HG03565 (cell line): Measurements from ENCODE around the gene SHE.

Experiments
- ATAC-seq: cut with Tn5 transposase; IDR thresholded peaks from one replicate; pipeline ENCODE4 v1.9.1; 2021; ENCODE audit warnings: mild to moderate bottlenecking, moderate library complexity; ENCODE audit not compliant: unreplicated experiment

The SHE gene

GRCh38 chr1:154481053-154481452 is 21.2 kb downstream of the SHE start:
- no peak for ATAC-seq

DNA sequence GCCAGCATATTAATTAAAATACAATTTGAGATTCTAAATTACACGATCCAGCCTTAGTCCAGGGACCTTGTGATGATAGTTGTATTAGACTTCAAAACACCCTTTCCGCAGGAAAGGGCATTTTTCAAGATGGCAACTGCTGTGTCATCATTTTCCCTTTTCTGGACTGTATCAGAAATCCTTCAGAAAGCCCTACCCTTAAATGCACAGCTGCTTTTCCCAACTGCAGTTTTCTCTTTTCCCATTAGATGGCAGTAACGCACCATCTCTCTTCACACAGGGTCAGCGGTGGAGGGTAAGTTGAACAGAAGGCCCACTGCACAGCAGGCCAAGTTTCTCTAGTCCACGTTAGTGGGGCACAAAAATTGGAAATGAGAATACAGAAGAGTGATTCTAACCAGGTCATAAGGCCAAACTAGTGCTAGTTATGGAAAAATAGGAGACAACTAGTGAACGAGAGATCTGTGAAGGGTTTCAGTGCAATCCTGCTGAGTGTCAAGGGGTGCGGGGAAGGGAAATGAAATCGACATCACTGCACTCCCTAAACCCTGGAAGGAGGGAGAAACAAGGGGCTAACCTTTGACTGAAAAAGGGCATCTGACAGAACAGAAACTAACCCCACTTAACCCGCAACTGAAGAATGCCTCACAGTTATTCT is 22.3 kb downstream of the SHE start:
- peak; percentile 43 for ATAC-seq

- no peak for ATAC-seq
Observed at GRCh38 chr1:154478639-154479038, 23.6 kb downstream of the SHE start.

DNA sequence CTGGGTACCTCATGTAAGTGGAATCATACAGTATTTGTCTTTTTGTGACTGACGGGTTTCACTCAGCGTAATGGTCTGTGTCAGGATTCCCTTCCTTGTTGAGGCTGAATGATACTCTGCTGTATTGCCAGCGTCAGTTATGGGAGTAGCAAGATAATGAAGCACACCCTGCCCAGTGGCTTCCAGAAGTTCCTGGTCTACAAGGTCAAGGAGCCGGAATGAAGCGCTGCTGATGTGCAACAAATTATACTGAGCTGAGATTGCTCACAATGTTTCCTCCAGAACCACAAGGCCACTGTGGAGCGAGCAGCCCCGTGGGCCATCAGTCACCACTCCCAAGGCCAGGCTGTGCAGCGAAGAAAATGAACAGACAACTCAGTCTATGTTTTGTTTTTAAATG is 24.2 kb downstream of the SHE start:
- ATAC-seq: no peak

DNA sequence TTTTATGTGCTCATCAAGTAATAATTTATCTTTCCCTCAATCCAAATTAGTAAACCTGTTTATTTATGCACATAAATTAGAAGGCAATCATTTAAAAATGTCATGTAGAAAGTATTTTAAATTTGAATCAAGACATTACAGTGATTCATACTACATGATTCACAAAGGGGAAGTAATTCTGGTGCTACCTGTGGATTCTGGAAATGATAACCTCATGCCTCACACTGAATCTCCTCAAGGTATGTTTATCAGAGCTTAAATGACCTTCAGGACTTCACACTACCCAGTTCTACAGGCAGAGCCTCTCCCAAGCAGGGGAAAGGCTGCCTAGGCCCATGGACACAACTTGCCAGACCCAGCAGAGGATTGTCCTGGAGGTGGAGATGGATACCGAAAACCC is 25.4 kb downstream of the SHE start:
- no peak for ATAC-seq

DNA sequence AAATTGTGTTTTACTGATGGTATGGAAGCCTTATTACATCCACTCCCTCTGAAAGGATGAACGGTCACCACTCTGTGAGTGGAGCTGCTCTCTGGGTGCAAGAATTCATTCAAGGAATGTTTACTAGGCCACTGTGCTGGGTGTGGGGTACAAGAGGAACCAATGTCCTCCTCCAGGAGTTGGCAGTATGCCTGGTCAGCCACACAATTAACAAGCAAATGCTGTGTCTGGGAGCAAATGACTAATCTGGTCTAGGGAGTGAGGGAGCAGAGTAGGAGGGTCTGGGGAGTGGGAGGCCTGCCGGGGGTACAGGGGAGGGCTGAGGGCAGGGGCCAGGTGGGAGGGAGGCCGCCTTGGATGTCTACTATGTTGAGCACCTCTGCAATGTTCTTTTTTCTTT is 27.4 kb downstream of the SHE start:
- ATAC-seq: no peak

- no peak for ATAC-seq
Observed at GRCh38 chr1:154471304-154471703, 30.9 kb downstream of the SHE start.

DNA sequence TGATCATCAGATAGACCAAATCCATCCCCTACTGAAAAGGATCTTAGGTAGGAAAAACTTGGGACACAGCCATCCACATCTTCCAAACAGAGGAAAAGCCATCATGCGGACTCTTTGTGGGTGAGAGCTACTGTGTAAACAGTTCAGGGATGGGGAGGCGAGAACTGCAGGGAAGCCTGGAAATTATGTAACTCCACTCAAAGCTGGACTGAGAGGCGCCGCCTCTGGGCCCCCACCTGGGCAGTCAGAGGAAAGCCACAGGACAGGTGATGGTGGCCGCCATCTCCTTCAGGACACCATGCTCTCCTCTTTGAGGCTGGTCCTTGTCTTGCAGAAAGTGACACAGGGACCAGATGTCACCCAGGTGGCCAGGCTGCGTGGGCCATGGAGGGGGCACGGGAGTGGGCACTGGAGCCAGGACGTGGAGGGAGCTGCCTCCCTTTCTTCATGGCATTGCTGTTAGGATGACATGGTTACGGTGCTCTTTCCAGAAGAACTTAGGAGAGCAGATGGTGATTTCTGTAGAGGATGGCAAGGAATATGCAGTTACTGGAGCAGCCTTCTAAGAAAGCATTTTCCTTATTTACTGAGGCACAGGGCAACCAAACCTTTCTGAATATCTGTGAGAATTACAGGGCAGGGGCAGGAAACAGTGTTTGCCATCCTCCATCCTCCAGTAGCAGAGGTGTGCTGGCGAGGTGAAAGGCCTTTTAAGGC is 32.2 kb downstream of the SHE start:
- ATAC-seq: no peak

DNA sequence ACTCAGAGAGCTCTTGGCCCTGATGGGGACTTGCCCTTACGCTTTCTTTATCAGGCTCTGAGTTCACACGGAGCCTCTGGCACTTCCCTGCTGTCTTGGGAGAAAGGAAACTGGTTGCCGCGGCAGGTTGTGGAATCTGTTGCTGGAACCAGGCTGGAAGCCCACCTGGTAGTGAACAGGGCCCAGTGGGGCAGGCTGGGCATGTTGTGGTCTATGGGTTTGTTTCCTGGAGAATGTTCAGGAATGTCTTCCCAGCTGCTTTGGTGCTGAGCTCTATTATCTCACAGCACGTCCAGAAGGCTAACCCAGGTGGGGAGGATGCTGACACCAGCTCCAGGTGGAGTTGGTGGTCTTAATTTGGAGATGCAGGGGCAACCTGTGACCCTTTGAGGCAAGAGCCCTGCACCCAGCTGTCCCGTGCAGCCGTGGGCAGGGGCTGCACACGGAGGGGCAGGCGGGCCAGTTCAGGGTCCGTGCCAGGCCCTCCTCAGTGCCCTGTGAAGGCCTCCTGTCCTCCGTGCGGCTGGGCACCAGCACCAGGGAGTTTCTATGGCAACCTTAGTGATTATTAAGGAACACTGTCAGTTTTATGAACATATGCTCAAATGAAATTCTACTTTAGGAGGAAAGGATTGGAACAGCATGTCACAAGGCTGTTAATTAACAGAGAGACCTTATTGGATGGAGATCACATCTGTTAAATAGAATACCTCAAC is 33.5 kb downstream of the SHE start:
- no peak for ATAC-seq

GRCh38 chr1:154467434-154468102 is 34.6 kb downstream of the SHE start:
- no peak for ATAC-seq

- no peak for ATAC-seq
Observed at GRCh38 chr1:154466921-154467417, 35.2 kb downstream of the SHE start.

- no peak for ATAC-seq
Observed at GRCh38 chr1:154466206-154466605, 36.0 kb downstream of the SHE start.

DNA sequence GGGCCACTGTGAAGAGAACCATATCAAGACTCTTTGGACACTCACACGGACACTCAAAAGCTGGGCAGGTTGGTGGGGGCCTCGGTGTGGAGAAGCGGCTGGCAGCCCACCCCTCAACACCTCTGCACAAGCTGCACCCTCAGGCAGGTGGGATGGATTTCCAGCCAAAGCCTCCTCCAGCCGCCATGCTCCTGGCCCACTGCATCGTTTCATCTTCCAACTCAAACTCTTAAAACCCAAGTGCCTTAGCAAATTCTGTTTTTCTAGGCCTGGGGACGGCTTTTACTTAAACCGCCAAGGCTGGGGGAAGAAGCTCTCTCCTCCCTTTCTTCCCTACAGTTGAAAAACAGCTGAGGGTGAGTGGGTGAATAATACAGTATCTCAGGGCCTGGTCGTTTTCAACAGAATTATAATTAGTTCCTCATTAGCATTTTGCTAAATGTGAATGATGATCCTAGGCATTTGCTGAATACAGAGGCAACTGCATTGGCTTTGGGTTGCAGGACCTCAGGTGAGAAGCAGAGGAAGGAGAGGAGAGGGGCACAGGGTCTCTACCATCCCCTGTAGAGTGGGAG is 36.5 kb downstream of the SHE start:
- ATAC-seq: no peak

- no peak for ATAC-seq
Observed at GRCh38 chr1:154463512-154463990, 38.7 kb downstream of the SHE start.

DNA sequence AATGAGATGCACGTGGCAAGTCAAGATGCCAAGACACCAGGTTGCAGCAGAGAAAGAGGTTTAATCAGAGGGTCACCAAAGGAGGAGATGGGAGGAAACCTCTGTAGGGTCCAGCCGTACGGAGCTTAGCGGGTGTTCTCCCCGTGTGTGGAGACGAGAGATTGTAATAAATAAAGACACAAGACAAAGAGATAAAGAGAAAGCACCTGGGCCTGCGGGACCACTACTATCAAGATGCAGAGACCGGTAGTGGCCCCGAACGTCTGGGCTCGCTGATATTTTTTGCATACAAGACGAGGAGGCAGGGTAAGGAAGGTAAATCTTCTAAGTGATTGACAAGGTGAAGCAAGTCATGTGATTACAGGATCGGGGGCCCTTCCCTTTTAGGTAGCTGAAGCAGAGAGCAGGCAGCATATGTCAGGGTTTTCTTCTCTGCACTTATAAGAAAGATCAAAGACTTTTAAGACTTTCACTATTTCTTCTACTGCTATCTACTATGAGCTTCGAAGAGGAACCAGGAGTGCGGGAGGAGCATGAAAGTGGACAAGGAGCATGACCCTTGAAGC is 41.4 kb downstream of the SHE start:
- no peak for ATAC-seq

GRCh38 chr1:154459080-154459479 is 43.1 kb downstream of the SHE start:
- ATAC-seq: no peak

- ATAC-seq: no peak
Observed at GRCh38 chr1:154456631-154457030, 45.6 kb downstream of the SHE start.

DNA sequence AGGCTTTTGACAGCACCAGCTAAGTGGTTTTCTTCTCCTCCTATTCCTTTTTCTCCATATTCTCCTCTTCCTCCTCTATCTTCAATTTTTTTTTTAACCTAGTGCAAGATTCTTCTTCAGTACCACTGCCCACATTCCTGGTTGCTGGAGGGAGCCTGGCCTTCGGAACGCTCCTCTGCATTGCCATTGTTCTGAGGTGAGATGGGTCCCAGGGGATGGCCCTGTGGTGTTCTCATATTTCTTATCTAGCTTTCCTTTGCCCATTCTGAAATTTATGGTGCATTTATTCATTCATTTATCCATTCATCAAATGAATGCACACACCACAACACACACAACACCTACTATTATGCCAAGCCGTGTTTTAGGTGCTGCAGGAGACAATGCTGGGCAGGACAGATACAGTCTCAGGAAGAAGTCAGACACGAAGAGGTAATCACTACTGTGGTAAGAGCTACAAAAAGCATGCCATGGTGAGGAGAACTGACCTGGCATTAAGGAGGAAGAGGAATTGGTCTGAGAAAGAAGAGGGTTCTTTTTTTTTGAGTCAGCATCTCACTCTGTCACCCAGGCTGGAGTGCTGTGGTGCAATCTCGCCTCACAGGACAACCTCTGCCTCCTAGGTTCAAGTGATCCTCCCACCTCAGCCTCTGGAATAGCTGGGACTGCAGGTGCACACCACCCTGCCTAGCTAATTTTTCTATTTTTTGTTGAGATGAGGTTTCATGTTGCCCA is 47.7 kb downstream of the SHE start:
- no peak for ATAC-seq

DNA sequence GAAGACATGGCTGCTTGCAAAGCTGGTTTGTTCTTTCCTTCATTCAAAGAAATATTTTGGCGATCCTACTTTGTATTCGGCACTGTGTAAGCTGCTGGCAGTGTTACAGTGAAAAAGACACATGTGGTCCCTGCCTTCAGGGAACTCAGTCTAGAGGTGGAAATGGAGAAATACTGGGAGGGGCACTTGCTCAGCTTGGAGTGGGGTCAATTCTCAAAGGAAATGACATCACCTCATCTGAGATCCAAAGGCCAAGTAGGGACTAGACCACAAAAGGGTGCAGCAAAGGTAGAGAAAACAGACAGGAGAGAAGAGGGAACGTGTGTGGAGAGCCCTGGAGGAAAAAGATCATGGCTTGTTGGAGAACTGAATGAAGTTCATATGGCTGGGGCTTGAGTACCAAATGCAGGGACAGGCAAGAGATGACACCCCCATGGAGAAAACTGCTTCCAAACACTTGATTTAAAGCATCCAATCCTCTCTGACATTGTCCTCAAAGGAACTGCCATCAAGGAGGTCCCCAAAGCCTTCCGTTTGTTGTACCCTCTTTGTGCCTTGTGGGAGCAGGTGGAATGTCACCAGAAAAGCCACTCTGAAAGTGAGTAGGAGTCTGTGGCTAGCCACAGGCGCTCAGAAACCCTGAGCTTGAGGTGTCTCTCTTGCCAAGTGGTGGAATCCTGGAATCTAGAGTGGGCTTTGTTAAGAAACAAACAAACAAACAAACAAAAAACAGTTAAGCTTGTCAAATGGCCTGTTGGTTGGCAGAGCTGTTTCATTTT is 48.4 kb downstream of the SHE start:
- ATAC-seq: no peak
